Activated T-helper 1 cell treated with Interleukin-2 at 50 U/mL for 16 hours (primary cell): ENCODE measurements around the gene TCEAL5.
A peak's percentile ranks its signal among the peaks of the same experiment; 100 is the strongest.
"Not testable (repeated sequence)": the region's sequence is repeated elsewhere in the genome, so short reads cannot be mapped to it uniquely, and the experiment has no call there.

Experiments
- DNase-seq: peaks from one replicate; pipeline ENCODE4 v3.0.0-alpha.2; 2020; ENCODE audit warnings: low read depth

Gene TCEAL5, protein sequence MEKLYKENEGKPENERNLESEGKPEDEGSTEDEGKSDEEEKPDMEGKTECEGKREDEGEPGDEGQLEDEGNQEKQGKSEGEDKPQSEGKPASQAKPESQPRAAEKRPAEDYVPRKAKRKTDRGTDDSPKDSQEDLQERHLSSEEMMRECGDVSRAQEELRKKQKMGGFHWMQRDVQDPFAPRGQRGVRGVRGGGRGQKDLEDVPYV

DNA sequence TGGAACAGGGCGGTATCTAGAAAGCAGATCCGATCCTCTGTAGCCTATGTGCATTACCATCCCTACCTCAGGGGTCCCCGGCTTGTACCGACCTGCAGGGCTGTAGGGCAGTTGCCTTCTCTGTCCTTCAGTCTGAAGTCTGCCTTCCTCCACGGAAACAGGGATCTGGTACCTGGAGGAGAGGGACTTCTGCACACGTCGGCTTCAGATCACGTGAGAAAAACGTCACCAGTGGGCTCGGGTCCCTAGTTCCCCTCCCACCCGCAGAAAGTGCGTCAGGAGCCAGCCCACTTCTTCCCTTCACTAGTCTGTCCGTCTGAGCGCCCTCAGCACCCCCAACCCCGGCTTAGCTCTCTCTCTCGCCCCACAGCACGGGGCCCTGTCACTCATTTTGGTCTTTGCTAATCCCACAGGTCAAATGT lies at the start of gene TCEAL5:
TCEAL5 (minus strand) TSS at position 170 of the 422 bp plus-strand sequence. CDS start 2,187 bp downstream, outside the sequence.
- no peak for DNase-seq

DNA sequence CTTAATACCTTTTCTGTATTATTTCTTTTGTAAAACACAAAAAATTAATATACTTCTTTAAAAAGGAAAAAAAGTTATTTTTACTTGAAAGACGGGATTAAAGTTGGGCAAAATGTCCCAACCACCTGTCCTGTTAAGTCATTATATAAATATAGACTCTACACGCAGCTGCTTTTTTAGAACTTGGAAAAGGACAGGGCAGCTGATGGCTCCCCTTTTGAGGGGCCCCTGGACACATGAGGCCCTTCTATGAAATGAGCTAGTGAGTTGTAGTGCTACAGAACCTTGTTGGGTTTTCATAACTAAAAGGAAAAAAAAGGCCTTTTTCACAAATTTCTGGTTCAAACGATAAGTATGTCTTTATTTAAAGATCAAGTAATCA lies 34.8 kb upstream of the TCEAL5 start:
- no peak for DNase-seq

DNA sequence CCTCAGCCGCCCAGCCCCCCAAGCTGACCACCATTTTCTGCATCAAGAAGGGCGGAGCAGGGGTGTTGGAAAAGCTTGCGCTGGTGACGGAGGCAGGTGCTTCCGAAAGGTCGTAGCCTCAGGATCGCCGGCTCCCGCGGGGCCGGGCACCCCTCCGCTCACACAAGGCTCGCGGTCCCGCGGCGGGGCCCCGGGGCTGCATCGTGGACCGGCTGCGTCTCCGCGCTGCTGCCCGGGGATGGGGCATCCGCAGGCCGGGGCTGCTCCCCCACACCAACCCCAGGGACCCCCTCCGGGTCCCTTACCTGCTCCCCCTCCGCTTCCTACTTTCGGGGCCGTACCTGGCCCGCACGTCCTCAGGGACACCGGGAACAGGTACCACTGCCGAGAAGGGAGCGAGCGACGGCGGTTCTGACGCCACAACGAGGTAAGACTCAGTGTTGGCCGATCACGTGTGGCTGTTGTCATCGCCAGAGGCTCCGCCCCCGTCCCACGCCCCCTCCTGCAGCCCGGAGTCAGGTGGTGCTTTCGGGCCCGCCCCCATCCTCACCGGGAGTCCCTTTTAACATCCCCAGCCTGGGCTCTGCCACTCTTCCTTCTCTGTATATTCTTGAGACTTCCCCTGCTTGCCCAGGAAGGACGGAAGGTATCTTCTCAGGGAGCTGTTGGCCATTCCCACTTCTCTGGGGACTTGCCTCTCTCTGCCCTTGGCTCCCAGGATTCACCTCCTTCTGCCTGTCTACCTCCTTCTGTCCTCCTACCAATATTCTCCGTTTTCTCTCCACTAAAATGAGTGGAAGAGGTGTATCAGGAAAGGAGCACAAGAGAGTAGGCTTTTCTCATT lies 34.2 kb upstream of the TCEAL5 start, which contains the start of gene BEX2:
BEX2 (minus strand) TSS at position 436 of the 844 bp plus-strand sequence. CDS start 1,014 bp downstream, outside the sequence.
- DNase-seq = peak; percentile 72

DNA sequence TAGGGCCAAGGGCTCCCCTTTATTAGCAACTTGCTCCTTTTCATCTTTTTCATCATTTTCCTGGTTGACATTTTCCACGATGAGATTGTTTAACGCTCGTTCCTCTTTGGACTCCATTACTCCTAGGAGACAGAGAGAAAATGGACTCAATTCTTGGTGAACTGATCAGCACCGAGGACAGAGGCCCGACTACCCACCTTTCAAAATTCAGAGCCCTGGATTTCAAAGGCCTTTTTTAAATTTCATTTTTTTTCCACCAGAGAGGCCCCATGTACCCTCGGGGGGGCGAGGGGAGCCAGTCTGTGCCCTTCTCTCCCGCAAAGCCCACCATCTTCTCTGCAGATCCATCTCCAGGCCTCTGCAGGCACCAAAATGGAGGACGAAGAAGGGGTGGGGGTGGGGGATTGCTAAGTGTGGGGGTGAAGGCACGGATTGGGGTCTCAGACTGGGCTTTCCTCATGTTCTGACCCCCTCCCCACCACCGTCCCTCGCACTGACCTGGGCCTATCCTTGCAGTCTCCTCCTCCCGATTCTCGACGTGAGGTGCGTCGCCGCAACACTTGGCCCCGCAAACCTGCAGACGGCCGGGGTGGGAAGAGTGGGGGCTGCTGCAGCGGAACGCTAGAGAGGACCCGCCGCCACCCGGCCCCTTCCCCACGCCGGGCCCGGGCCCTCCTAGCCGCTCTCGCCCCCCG lies 33.5 kb upstream of the TCEAL5 start:
- DNase-seq = no peak

DNA sequence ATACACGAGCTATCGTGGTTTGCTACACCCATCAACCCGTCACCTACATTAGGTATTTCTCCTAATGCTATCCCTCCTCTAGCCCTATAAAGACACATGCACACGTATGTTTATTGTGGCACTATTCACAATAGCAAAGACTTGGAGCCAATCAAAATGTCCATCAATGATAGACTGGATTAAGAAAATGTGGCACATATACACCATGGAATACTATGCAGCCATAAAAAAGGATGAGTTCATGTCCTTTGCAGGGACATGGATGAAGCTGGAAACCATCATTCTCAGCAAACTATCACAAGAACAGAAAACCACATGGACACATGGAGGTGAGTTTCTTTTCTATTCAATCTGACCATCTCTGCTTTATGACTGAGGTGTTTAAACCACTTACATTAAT lies 29.1 kb upstream of the TCEAL5 start:
- DNase-seq = not testable (repeated sequence)

DNA sequence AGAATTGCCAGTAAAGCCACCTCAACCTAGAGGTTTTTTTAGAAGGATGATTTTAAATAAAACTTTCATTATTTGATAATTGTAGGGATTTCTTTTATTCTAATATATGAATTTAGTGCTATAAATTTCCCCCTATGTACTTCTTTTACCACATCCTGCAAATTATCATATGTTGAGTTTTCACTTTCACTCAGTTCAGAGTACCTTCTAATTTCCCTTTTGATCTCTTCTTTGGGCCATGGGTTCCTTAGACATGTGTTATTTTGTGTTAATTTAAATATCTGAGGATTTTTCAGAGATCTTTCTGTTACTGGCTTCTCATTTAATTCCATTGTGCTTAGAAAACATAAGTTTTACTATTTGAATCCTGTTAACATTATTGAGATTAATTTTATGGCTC lies 28.2 kb upstream of the TCEAL5 start:
- no peak for DNase-seq

DNA sequence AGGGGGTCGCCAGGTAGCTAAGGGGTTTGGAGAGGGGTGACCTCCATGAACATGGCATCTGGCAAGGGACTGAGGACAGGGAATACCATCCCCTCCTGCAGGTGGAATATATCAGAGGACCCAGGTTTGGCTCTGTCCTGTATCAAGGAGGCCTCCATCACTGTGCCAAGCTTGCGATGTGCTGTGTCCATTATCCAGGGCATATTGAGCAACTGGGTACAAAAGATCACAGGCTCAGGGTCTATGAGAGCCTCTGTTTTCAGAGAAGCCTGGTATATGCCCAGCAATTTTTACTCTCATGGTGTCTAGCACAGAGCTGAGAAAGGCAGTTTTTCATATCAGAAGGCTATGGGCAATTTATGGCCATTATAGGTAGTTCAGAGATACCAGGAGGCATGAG lies 16.6 kb upstream of the TCEAL5 start:
- DNase-seq = no peak

DNA sequence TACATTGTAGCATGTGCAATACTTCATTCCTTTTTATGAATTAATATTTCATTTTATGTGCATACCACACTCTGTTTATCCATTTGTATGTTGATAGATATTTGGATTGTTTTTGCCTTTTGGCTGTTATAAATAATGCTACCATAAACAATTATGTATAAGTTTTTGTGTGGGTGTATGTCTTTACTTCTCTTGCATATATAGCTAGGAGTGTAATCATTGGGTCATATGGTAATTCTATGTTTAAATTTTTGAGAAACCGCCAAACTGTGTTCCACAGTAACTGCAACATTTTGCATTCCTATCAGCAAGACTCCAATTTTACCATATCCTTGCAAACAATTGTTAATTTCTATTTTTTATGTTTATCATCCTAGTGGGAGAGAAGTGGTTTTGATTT lies 3.1 kb upstream of the TCEAL5 start:
- DNase-seq = no peak

DNA sequence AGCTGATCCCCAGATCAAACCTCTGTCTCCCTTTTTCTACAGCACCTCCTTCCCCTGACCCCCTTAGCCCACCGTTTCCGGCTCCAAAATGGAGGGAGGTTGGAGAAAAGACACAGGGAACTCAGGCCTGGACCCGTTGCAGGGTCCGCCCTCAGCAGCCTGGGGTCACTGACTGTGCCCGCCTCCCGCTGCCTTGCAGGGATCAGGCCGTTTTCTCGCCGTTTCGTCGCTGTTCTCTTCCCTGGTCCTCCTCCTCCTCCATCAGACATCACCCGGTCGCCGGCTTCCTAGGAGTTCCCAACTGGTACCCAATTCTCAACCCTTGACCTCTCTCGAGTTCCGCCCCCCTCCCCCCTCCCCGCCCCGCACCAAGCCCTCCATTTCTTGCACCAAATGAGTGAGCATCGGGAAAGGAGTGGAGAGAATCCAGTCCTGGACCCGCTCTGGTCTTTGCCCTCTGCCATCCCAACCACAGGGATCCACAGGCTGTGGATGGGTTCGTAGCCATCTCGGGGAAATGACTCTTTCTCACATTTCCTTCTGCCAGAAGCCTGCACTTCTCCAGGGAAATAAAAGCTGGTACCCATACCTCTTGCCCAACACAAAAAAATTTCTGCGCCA lies 493 bp downstream of the TCEAL5 start:
- DNase-seq = no peak

DNA sequence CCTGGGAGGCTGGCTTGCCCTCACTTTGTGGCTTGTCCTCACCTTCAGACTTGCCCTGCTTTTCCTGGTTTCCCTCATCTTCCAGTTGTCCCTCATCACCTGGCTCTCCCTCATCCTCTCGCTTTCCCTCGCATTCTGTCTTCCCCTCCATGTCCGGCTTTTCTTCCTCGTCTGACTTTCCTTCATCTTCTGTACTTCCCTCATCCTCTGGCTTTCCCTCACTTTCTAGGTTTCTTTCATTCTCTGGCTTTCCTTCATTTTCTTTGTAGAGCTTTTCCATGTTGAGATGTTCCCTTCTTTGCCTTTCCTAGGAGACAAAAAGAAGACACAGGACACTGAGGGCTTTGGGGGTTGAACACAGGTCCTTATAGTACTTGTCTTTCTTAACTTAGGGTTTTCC lies 2.3 kb downstream of the TCEAL5 start:
- no peak for DNase-seq

DNA sequence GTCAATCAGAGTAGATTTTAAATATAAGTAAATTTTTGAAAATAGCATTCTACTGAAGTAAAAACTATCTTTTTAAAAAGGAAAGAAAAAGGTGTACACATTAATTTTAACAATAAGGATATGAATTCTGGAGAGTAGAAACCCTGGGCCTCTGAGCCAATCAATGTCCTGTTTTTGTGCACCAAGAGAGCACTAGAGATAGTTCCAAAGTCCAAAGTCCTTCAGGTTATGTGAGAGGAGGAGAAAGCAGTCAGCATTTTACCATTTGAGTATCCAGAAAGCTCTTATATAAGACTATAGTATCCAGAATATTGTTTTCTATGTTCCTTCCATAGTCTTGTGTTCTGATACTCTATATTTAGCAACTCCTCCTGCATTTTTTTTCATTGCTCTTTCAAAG lies 18.3 kb downstream of the TCEAL5 start:
- no peak for DNase-seq

DNA sequence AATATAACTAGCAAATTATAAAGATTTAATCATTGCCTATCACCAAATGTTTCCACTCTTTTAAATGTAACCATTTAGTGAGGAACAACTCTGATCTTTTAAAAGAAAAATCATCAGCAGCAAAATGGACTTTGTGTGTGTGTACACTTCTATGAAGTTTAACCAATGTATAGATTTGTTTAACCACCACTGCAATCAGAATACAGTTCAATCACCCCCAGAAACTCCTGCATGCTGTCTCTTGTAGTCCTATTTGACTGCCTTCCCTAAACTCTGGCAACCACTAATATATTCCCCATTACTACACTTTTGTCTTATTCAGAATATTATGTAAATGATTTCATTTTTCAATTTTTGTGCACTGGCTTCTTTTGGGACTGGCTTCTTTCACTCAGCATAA lies 19.9 kb downstream of the TCEAL5 start:
- DNase-seq = no peak

DNA sequence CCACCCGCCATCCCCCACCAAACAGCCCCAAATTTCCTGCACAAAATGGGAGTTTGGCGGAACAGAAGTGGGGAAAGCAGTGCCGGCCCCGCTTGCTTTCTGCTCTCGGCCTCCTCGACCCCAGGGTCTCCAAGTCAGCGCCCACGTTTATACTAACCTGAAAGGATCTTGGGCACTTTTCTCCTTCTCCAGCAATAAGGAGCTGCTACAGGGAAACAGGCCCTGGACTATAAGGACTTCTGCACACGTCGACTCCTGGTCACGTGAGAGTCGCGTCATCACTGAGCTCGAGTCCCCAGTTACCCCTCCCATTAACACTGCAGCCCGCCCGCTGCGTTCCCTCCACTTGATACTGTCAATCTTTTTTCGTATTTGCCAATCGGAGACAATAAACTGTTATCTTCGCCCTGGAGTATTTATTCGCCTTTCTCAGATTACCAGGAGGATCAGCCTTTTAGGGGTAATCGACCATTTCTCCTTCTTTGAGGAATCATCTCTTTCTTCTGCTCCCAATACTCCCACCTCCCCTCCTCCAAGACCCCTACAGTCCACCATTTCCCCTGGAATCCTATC lies 21.5 kb downstream of the TCEAL5 start, which contains the start of gene TCEAL8:
TCEAL8 (minus strand) TSS at position 235 of the 573 bp plus-strand sequence. CDS start 1,176 bp downstream, outside the sequence.
- peak; percentile 19 for DNase-seq

DNA sequence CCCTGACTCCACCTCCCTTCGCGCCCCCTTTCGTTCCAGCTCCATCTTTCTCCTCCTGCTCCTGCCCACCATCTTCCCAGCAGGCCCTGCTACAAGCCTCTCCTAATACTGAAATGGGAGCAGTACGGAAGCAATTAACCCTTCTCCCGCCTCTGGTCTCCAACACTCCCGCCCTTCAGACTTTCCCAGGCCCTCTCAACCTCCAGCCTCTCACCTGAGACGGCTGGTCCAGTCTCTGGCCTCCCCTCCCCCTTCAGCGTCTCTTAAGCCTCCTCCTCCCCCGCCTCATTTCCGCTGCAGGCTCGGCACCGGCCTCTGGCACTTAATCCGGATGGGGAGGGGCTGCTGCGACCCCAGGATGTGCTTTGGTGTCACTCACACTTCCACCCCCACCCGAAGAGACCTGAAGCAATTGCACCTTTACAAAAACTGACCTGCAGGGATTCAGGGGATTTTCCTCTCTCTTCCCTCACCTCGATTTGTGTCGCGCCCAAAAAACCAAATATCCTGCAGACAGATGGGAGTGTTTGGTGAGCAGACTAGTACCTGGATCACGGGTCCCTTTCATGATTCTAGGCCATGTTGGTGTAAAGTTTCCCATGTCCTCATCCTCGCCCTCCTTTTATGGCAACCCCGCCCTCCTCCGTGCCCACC lies 22.3 kb downstream of the TCEAL5 start:
- DNase-seq = no peak

DNA sequence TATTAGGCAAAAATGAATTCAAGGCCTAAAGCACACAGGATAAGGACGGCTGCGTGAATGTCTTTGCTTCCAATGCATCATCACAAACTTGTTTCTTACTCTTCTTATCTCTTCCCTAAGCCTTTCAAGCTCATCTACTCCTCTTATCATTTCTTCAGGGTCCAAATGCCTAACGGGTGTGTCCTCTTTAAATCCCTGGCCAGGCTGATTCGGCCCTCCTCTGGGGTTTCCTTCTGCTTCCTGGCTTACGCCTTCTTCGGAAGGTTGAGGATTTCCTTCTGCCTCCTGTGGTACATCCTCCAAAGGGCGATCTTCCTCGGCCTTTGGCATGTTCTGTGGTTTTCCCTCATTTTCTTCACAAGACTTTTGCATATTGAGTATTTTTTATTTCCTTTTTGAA lies 22.9 kb downstream of the TCEAL5 start:
- DNase-seq = no peak

DNA sequence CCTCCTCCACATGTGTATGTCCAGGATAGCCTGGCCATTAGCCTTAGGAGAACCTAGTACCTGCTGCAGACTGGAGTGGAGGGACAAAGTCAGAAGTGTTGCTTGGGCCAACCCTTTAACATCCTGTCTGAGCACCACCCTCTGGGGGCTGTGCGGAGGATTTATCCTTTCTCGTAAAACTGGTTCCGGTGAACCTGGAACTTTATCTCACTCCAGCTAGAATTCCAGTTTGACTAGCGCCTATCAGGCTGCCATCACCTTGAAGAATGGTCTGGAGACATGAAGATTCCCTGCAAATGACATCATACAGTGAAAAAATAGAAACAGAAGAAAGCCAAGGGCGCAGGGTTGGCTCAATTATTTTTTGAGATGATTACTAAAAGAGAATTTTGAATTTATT lies 25.6 kb downstream of the TCEAL5 start:
- no peak for DNase-seq

DNA sequence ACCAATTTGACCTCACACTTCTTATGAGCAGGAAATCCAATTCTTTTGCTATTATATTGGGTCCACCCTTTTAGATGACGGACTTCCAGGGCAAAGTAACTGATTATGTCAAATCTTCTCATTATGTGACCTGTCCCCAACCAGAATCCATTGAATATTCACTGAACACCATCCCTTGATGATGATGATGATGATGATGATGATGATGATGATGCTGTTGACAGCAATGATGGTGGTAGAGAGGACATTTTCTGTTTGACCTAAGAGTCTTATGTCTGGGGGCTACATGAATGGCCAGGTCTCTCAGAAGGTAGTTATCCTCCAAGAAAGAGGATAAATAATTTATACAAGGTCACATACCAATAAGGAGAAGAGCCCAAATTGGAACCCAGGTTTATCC lies 26.7 kb downstream of the TCEAL5 start:
- no peak for DNase-seq

DNA sequence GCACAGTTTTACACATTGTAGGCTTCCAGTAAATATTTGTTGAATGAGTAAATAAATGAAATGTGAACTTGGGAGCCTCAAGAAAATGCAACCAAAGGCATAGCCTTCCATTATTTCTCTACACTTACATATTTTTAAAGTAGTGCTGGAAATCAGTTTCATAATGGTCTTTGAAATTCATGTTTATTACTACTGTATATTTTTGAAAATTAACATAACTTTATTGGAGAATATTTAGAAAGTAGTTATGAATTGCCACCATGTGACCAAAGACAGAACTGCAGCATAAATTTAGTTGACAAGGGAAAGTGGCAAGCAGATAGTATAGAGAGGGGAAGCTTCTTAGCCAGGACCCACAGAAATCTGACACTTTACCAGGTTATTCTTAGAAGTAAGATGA lies 28.0 kb downstream of the TCEAL5 start:
- DNase-seq = no peak

DNA sequence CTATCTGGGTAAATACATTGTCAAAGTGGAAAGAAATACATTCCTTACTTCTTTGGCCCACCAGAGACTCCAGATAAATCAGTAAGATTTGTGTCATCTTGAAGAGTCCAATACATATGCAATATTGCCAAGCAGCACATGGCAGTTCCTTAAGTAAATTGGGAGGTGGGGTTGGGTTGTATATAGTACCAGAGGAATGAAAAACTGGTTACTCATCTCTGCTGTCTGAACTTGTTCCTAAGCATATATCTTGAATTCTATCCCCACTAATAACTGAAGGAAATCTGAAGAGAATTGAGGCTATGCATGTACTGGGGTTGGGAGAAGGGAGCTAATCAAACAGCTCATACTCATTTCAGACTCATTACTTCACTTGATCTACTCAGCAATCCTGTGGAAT lies 36.4 kb downstream of the TCEAL5 start:
- DNase-seq = no peak

DNA sequence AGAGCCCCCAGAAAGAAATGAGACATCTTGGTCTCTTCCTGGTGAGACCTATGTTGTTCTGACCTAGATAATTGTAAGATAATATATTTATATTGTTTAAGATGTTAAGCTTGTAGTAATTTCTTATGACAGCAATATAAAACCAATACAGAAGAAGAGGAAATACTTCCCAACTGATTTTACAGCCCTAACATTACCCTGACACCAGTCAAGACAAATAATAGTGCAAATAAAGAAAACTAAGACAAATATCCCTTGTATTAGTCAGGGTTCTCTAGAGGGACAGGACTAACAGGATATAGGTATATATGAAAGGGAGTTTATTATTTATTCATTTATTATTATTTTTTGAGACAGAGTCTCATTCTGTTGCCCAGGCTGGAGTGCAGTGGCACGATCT lies 40.3 kb downstream of the TCEAL5 start:
- DNase-seq = no peak

DNA sequence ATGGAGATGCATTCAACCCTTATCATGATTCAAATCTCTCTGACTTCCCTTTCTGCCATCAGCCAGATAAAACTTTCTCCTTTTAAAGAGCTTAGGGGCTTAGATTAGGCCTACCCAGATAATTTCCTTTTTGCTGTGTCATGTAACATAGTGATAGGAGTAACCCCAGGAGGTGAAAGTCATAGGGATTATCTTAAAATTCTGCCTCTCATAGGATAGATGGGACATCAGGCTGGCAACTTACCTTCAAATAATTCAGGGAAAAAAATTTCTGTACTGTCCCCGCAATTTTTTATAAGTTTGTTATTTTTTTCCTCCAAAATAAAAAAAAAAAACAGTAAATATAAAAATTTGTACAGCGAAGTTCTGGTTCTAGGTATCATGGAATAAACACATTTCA lies 40.9 kb downstream of the TCEAL5 start:
- not testable (repeated sequence) for DNase-seq
